Fibroblast of lung (primary cell): ENCODE results near the gene USP11. TPM values are rescaled to one million over a fixed set of nuclear protein-coding genes. Genes with fewer than 3 reads are reported as not detected.

Experiments
- DNase-seq, 2 donors: peaks; one replicate each; pipeline versions ENCODE4 v3.0.0 to v3.0.0-alpha.2; 2010; ENCODE audit warnings: low read depth in 2 of 2
- H2AFZ ChIP-seq: 2 replicates; pipeline ENCODE4 v1.5.1; 2012; ENCODE audit warnings: low read length, control low read depth, inconsistent platforms
- H3K27ac ChIP-seq: 2 replicates; pipeline ENCODE4 v1.5.1; 2011; ENCODE audit warnings: low read length, control low read depth; ENCODE audit not compliant: insufficient read depth
- H3K27me3 ChIP-seq: 2 replicates; pipeline ENCODE4 v1.5.1; 2011; ENCODE audit warnings: mild to moderate bottlenecking, low read length; ENCODE audit not compliant: control insufficient read depth, insufficient read depth
- H3K36me3 ChIP-seq: 2 replicates; pipeline ENCODE4 v1.5.1; 2011; ENCODE audit warnings: low read length; ENCODE audit not compliant: control insufficient read depth, insufficient read depth
- H3K4me1 ChIP-seq: 2 replicates; pipeline ENCODE4 v1.5.1; 2011; ENCODE audit warnings: low read length; ENCODE audit not compliant: control insufficient read depth, insufficient read depth; ENCODE audit errors: extremely low read depth
- H3K4me2 ChIP-seq: 2 replicates; pipeline ENCODE4 v1.5.1; 2011; ENCODE audit warnings: low read length, control low read depth; ENCODE audit not compliant: insufficient read depth; ENCODE audit errors: extremely low read depth
- H3K4me3 ChIP-seq, 4 experiments: fragments of 200-600 bp in 1 of 4; sonication (generic) in 1 of 4; replicated peaks in 1 of 4; 2 replicates each; pipeline ENCODE4 v1.5.1; 2011 to 2016; ENCODE audit warnings: low read length in 4 of 4, low read depth in 3 of 4, mild to moderate bottlenecking in 3 of 4, control low read depth in 2 of 4, inconsistent platforms in 1 of 4, mixed read lengths in 1 of 4; ENCODE audit not compliant: insufficient read depth in 1 of 4; ENCODE audit errors: control extremely low read depth in 1 of 4
- H3K79me2 ChIP-seq: 2 replicates; pipeline ENCODE4 v1.5.1; 2012; ENCODE audit warnings: mild to moderate bottlenecking, low read length, inconsistent platforms; ENCODE audit not compliant: control insufficient read depth, insufficient read depth
- H3K9ac ChIP-seq: 2 replicates; pipeline ENCODE4 v1.5.1; 2011; ENCODE audit warnings: mild to moderate bottlenecking, low read length, control low read depth; ENCODE audit not compliant: insufficient read depth
- H3K9me3 ChIP-seq: 2 replicates; pipeline ENCODE4 v1.5.1; 2012; ENCODE audit warnings: low read depth, low read length; ENCODE audit not compliant: control insufficient read depth, insufficient read depth
- H4K20me1 ChIP-seq: 2 replicates; pipeline ENCODE4 v1.5.1; 2011; ENCODE audit warnings: low read length; ENCODE audit not compliant: control insufficient read depth, insufficient read depth; ENCODE audit errors: extremely low read depth
- EZH2 ChIP-seq: IDR thresholded peaks from 2 replicates; pipeline ENCODE4 v1.5.1; 2012; ENCODE audit warnings: low read length, control low read depth, mild to moderate bottlenecking; ENCODE audit errors: missing control alignments
- polyA plus RNA-seq, 2 donors: library from polyadenylated mRNA; depleted of rRNA in 1 of 2; stranded (reverse) in 1 of 2; unstranded in 1 of 2; fragments of >200 nt; gene quantifications; 2 replicates each; pipeline ENCODE4 v1.2.1, GENCODE V29; 2011 to 2012; ENCODE audit warnings: missing spikeins in 1 of 2
- total RNA-seq: library from RNA; depleted of rRNA; stranded (reverse); fragments of >200 nt; gene quantifications from 2 replicates; pipeline ENCODE4 v1.2.1, GENCODE V29; 2014
- TF ChIP-seq, protein P1 (sequence below), 2 donors: IDR thresholded peaks in 1 of 2; conservative IDR thresholded peaks in 1 of 2; 1 replicate in 1 of 2; 2 replicates in 1 of 2; pipeline ENCODE4 v1.5.1; 2011 to 2012; ENCODE audit warnings: low read length in 2 of 2, control low read depth in 1 of 2, inconsistent platforms in 1 of 2, low read depth in 1 of 2, mild to moderate bottlenecking in 1 of 2

Gene USP11
- total and polyA plus RNA-seq, 2 donors (not counting 1 experiment from before 2014, with no cell fraction given), result 24.6 to 47.9 TPM

DNA sequence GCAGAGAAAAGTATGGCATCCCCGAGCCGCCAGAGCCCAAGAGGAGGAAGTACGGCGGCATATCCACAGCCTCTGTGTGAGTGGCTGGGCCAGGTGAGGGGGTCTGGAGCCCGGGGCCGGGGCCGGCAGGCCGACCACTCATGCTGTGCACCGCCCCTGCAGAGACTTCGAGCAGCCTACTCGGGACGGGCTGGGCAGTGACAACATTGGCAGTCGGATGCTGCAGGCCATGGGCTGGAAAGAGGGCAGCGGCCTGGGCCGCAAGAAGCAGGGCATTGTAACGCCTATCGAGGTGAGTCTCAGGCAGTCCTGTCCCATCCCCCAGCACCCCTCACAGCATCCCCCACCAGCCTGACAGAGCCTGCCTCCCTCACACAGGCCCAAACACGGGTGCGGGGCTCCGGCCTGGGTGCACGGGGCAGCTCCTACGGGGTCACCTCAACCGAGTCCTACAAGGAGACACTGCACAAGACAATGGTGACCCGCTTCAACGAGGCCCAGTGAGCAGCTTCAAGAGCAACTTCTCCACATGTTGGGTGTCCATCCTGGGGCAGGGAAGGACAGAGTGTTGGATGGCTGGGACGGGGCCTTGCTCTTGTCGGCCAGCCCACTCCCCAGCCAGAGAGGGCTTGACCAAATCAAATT is 46.6 kb upstream of the USP11 start:
- Histone ChIP-seq H3K36me3 (peaks cover 16% of the 10 kb centered on the region), H3K9me3 (no peaks in the 10 kb centered on the region), H2AFZ (no peak overlapping the region), H3K9ac (no peak overlapping the region), H3K4me2 (no peak overlapping the region), H3K79me2 (no peaks in the 10 kb centered on the region), H3K27me3 (no peaks in the 10 kb centered on the region), H3K4me1 (no peaks in the 10 kb centered on the region), H3K4me3 (no peak overlapping the region), H4K20me1 (no peaks in the 10 kb centered on the region), H3K27ac (no peak overlapping the region)
- no peak for DNase-seq
- TF ChIP-seq EZH2, result no peak
- TF ChIP-seq, protein P1, sequence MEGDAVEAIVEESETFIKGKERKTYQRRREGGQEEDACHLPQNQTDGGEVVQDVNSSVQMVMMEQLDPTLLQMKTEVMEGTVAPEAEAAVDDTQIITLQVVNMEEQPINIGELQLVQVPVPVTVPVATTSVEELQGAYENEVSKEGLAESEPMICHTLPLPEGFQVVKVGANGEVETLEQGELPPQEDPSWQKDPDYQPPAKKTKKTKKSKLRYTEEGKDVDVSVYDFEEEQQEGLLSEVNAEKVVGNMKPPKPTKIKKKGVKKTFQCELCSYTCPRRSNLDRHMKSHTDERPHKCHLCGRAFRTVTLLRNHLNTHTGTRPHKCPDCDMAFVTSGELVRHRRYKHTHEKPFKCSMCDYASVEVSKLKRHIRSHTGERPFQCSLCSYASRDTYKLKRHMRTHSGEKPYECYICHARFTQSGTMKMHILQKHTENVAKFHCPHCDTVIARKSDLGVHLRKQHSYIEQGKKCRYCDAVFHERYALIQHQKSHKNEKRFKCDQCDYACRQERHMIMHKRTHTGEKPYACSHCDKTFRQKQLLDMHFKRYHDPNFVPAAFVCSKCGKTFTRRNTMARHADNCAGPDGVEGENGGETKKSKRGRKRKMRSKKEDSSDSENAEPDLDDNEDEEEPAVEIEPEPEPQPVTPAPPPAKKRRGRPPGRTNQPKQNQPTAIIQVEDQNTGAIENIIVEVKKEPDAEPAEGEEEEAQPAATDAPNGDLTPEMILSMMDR (conservative IDR thresholded peaks at IDR 0.05 in 1 of 2, IDR thresholded peaks at IDR 0.05 in 1 of 2; ENCODE audit: low read depth in 1 of 2, low read length in 2 of 2), result no peak

DNA sequence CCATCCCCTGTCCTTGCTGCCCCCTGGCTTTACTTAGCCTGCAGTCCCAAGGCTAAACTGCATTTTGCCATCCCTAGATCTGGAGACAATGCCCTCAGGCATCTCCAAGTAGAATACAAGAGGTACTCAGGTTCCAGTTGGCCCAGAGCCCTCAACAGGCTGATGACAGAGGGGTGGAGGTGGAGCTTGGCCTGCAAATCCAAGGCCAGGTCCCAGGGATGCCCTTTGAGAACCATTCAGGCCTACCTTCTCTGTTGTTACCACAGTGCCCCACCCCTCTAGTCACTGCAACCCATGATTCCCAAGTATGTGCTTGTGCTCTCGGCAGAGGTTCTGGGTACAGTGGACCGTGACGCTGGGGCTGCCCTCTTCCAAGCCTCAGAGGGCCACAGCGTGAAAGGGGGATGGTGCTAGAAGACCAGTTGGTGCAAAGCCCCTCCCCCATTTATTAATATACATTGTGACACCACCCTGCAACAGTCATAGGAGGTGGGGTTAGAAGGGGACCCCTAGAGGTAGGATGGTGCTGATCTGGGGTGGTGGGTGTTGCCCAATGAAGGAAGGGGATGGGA is 45.6 kb upstream of the USP11 start:
- no peak for DNase-seq
- Histone ChIP-seq H3K27me3 (no peaks in the 10 kb centered on the region), H3K4me1 (no peaks in the 10 kb centered on the region), H3K4me3 (no peak overlapping the region), H3K9ac (no peak overlapping the region), H3K79me2 (no peaks in the 10 kb centered on the region), H3K9me3 (no peaks in the 10 kb centered on the region), H3K4me2 (no peak overlapping the region), H3K36me3 (peaks cover 14% of the 10 kb centered on the region), H3K27ac (no peak overlapping the region), H4K20me1 (no peaks in the 10 kb centered on the region), H2AFZ (no peak overlapping the region)
- TF ChIP-seq, protein P1 (conservative IDR thresholded peaks at IDR 0.05 in 1 of 2, IDR thresholded peaks at IDR 0.05 in 1 of 2; ENCODE audit: low read depth in 1 of 2, low read length in 2 of 2), result no peak
- TF ChIP-seq EZH2, result no peak

DNA sequence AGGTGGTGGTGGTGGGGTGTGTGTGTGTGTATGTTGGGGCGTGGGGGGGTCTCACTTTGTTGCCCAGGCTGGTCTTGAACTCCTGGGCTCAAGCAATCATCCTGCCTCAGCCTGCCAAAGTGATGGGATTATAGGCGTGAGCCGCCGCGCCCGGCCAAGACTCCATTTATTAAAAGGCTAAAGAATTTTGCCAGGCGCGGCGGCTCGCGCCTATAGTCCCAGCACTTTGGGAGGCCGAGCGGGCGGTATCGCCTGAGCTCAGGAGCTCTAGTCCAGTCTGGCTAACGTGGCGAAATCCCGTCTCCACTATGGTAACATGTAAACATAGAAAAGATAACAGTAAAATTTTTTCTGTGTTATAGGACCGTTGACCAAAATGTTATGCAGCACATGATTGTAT is 42.9 kb upstream of the USP11 start:
- TF ChIP-seq, protein P1 (conservative IDR thresholded peaks at IDR 0.05 in 1 of 2, IDR thresholded peaks at IDR 0.05 in 1 of 2; ENCODE audit: low read depth in 1 of 2, low read length in 2 of 2), result no peak
- no peak for TF ChIP-seq EZH2
- Histone ChIP-seq H3K4me3 (no peak overlapping the region), H3K79me2 (peaks cover 12% of the 10 kb centered on the region), H4K20me1 (no peaks in the 10 kb centered on the region), H3K27ac (no peak overlapping the region), H3K9me3 (no peaks in the 10 kb centered on the region), H3K27me3 (no peaks in the 10 kb centered on the region), H3K9ac (no peak overlapping the region), H3K36me3 (peaks cover 9% of the 10 kb centered on the region), H2AFZ (no peak overlapping the region), H3K4me2 (no peak overlapping the region), H3K4me1 (peaks cover 3% of the 10 kb centered on the region)
- no peak for DNase-seq
